Activated T-cell treated with anti-CD3 and anti-CD28 coated beads for 48 hours (primary cell): ENCODE measurements around the gene ATG2B.

ENCODE experiments used
- DNase-seq: peaks from one replicate; pipeline ENCODE4 v3.0.0-alpha.2; 2020; ENCODE audit warnings: low read depth

Gene ATG2B, protein sequence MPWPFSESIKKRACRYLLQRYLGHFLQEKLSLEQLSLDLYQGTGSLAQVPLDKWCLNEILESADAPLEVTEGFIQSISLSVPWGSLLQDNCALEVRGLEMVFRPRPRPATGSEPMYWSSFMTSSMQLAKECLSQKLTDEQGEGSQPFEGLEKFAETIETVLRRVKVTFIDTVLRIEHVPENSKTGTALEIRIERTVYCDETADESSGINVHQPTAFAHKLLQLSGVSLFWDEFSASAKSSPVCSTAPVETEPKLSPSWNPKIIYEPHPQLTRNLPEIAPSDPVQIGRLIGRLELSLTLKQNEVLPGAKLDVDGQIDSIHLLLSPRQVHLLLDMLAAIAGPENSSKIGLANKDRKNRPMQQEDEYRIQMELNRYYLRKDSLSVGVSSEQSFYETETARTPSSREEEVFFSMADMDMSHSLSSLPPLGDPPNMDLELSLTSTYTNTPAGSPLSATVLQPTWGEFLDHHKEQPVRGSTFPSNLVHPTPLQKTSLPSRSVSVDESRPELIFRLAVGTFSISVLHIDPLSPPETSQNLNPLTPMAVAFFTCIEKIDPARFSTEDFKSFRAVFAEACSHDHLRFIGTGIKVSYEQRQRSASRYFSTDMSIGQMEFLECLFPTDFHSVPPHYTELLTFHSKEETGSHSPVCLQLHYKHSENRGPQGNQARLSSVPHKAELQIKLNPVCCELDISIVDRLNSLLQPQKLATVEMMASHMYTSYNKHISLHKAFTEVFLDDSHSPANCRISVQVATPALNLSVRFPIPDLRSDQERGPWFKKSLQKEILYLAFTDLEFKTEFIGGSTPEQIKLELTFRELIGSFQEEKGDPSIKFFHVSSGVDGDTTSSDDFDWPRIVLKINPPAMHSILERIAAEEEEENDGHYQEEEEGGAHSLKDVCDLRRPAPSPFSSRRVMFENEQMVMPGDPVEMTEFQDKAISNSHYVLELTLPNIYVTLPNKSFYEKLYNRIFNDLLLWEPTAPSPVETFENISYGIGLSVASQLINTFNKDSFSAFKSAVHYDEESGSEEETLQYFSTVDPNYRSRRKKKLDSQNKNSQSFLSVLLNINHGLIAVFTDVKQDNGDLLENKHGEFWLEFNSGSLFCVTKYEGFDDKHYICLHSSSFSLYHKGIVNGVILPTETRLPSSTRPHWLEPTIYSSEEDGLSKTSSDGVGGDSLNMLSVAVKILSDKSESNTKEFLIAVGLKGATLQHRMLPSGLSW (N-terminal part only)

DNA sequence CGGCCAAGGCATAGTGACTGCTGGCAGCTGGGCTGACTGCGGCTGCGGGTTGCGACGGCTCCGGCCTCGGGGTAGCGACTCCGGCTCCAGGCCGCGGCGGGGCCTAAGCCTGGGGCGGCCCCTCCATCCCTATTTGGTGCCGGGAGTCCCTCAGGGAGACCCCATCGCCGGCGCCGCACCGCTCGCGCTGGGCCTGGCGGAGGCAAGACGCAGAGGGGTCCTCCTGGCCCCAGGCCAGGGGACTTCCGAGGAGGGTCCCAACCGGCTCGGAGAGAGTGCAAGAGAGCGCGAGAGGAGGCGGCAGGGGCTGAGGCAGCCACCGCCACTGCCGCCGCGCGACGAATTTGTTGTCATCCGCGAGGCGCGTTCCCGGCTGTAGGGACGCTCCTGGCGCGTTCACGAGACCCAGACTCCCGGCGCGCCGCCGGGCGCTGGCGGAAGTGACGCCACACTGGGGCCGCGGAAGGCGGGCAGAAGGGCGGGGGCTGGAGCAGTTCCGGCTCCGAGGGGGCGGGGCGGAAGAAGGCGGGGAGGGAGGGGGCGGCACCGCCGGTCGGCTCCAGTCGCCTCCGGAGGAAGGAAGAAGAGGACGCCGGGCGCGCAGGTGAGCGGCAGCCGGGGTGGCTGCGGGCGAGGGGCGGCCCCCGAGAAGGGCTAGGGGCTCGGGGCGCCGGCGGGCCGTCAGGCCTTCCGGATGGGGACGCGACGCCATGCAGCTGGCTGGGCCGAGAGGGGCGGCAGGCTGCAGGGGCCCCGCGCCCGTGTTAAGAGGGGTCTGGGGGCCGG, at the start of gene ATG2B, which contains the start of gene GSKIP:
Gene ATG2B, minus strand, starts transcription at position 377 of the 786 bp plus-strand sequence. Its CDS starts 365 bp downstream, at position 12.
Gene GSKIP, plus strand, starts transcription at position 562 of the 786 bp plus-strand sequence. CDS start 18,722 bp downstream, outside the sequence.
- DNase-seq: peak; percentile 99

DNA sequence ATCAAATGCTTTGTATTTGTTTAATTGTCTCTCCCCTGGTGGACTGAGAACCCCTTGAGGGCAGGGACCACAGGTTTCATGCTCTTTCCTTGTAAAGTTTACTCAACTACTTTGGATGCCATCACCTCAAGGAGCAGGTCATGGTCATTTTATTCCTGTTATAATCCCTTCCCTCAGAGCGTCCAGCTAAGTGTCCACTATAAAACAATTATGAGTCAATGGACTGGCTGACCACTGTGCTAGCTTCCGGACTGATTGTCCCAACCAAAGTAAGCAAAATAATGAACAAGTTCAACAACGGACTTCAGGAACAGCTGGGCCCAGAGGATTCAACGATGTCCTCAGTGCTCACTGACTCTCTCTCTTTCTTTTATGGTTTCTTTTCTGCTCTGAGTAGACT, 47.0 kb upstream of the ATG2B start:
- DNase-seq: no peak

DNA sequence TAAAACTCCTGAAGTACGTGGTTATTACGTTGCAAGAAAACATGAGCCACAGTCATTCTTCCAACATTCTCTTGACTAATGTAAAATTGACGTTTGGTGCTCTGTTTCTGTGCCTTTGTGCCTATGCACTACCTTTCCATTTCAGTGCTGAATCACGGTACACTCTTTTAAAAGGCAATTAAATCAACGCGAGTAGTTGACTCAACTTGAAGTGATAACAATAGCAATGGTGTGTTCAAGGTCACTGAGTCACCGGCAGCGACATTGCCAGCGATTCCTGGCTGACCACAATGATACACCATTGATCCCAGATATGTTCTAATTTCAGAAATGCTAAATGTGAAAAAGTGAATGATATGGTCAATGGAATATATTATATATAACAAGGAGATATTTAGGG, 46.6 kb upstream of the ATG2B start:
- no peak for DNase-seq

DNA sequence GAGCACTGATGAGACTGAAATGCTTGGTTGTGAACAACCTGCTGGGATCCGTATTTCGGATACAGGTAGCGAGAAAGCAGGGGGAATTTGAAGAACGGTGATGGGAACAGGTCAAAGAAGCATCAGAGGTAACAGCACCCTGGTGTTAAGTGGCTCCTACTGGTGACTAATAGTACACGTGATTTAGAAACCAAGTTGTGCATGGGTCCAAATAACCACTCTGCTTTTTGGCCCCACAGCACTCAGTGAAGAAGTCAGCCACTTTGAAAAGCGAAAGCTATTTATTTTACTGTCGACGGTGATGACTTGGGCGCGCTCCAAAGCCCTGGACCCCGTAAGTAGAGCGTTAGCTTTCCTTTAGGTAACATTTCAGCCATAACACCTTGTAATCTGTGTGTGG, 45.5 kb upstream of the ATG2B start:
- DNase-seq: no peak

DNA sequence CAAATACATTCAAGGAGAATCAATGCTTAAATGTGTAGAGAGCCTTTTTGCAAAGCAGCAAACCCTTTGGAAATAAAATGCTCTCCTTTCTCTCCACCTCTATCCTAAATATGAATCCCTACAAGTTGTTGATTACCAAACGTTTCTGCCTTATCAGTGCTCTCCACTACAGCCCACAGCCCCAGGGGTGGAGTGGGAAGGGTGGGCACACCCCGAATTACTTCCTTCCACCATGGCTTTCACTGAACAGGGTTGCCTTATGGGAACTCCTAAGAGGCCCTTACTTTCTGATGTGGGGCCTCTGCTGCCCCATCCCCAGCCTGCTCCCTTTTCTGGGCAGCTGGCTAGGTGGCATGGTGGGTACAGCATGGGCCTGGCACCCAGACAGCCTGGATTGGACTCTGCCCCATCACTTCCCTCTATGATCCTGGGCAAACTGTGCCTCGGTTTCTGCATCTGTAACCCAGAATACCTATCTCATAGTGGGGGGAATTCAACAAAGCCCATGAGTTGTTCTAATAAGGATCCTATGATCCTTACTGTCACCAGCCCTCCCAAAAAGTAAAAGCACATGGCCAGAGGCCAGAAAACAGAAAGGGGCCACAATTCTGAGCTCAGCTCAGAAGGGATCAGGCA, 44.9 kb upstream of the ATG2B start:
- DNase-seq: no peak

DNA sequence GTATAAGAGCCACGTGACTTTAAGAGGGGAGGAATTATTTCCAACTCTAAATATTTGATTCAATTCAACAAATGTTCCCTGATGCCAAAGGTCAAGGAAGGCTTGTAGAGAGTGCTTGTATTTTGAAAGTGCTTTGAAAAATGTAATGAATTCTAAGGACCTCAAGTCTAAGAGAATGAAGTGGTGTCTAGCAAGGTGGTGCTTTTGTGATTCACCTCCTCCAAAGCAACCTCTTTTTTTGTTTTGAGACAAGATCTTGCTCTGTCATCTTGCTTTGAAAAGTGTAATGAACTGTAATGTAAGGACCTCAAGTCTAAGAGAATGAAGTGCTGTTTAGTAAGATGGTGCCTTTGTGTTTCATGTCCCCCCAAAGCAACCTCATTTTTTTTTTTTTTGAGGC, 42.5 kb upstream of the ATG2B start:
- DNase-seq: no peak

DNA sequence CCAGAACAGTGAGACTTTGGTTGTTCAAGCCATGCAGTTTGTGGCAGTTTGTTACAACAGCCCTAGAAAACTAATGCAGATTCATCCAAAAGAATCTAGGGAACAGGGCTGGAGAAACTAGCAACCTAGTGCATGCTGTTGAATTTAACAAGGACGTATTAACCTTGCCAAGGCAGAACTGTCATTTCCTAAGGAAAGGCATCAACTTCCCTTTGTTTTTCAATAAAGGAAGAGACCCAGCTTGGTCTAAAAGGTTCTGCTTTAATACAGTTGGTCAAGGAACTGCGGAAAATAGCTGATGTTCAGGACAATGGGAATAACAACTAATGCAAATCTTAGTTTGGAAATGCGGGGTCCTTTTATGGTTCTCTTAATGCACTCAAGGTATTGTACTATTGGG, 40.3 kb upstream of the ATG2B start:
- DNase-seq: no peak

DNA sequence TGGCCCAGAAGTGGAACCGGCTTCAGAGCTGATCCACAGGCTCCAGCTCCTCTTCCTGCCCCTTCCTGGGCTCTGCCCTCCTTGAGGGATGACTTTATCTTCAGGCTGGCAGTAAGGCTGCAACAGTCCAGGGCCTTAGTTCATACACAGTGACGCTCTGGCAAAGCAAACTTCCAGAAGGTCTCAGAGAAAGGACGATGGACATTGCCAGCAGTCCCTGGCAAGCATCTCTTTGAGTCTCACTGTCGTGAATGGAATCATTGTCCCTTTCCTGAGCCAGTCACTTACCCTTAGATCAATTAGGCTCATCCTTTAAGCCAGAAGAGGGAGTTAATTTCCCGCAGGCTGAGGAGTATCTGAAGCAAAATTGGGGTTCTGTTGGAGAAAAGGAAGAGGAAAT, 37.4 kb upstream of the ATG2B start:
- DNase-seq: no peak

DNA sequence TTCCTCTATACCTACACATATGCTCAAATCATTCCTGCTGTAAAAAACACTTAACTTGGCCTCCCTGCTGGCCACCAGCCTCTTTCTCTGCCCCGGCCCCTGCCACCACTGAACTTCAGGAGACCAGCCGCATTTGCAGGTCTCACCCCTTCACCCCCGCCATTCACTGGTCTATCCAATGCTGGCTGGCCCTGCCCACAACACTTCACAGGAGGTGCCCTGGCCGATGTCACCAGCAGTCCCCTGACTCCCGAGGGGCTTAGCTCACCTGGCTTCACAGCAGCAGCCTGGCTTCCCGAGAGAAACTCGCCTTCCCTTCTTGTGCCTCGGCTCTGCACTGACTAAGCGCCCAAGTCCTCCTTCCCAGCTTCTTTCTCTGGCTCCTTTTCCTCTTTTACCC, 36.3 kb upstream of the ATG2B start:
- DNase-seq: no peak

DNA sequence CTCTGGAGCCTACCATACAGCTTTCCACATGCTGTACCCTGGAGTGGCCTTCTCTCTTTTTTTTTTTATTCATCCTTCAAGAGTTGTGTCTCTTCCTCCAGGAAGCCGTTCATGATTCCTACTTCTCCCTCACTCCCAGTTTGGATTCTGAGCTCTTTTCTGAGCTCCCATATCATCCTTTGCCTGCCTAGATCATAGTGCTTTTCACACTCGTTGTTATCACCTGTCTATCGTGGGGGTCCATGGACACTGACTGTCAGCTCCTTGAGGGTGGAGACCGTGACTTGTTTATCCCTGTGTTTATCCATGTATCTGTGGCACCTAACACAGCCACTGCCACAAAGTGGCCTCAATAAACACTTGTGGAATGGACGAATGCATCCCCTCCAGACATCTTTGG, 35.8 kb upstream of the ATG2B start:
- no peak for DNase-seq

DNA sequence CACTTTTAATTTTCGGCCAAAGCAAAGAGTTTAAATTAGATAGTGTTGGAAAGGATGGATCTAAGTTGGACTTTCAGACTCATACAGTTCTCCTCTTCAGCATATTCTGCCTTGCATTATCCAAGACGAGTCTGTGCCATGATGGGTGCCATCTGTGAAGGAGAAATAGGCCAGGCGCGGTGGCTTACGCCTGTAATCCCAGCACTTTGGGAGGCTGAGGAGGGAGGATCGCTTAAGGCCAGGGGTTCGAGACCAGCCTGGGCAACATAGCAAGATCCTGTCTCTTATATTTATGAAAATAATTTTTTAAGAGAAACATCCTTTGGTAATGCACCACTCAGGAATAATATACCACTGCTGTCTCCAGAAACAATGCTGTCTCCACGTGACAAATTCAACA, 35.3 kb upstream of the ATG2B start:
- no peak for DNase-seq

DNA sequence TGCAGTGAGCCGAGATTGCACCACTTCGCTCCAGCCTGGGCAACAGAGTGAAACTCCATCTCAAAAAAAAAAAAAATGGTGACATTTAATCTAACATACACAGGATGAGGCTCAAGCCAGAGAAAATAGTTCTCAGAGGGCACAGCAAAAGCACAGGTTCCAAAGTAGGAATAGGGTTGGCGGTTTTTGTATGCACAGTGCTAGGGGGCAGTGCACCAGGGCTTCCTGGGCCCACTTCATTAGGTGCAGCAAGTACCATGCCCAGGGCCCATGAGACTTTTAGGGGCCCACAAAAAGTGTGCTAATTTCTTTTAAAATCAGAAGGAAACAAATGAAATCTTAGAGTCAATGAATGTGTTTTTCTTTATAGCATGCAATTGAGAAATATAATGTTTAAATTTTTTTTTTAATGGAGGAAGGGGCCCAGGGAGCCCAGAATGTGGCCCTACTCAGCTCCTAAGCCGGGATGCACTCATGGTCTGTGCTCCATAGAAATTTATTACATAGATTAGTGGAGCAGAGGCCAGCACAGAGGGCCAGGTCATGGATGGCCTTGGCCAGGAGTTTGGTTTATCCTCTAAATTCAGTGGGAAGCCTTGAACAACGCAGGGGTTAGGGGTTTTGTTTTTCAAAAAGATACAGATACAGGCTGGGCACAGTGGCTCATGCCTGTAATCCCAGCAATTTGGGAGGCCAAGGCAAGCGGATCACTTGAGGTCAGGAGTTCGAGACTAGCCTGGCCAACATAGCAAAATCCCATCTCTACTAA, 31.1 kb upstream of the ATG2B start:
- no peak for DNase-seq

DNA sequence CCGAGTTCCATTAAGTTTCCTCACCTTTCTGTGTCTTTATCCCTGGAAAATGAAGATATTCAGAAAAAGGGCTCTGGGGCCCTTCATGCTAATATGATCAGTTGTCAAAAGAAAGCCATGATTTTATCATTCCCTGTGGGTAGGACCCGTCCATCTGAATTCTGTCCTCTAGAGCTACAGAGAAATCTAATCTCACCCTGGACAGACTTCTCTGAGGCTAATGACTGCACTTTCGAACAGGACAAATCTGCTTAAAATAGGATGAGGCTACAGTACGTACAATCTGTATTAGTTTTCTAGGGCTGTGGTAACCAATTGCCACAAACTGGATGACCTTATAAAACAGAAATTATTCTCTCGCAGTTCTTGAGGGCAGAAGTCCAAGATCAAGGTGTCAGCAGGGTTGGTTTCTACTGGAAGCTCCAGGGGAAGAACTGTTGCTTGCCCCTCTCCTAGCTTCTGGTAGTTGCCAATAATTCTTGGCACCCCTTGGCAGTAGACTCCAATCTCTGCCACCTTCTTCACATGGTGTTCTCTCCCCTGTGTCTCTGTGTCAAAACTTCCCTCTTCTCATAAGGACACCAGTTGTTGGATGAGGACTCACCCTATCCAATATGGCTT, 30.0 kb upstream of the ATG2B start:
- DNase-seq: no peak

DNA sequence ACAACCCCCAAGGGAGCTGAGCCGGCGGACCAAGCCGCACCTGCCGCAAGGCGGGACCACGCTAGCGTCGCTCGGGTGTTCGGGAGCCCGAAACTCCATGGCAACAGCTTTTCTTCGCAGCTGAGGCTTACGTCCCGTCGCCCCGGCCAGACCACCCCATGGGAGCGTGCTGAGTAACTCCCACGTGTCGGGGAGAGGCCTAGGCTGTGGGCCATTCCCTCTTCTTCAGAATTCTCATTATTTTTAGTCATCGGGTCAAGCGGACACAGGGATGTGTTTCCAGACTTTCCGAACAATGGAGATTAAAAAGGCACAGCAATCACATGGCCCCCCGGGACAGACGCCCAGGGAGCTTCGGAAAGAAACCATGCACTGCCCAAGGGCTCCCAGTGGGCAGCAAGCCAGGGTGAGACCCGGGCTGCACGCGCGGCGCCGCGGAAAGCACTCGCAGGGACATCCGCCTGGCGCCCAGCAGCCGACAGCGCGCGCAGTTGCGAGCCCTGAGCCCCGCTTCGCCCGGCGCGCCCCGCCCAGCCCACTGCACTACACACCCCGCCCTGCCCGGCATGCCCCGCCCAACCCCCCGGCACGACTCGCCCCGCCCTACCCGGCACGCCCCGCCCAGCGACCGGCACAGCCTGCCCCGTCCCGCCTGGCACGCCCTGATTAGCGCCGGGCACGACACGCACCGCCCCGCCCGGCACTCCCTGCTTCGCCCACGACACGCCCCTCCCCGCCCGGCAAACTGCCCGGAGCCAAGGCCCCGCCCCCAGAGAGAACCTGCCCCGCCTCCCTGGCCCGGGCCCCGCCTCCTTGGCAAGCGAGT, 28.4 kb upstream of the ATG2B start:
- peak; percentile 100 for DNase-seq

DNA sequence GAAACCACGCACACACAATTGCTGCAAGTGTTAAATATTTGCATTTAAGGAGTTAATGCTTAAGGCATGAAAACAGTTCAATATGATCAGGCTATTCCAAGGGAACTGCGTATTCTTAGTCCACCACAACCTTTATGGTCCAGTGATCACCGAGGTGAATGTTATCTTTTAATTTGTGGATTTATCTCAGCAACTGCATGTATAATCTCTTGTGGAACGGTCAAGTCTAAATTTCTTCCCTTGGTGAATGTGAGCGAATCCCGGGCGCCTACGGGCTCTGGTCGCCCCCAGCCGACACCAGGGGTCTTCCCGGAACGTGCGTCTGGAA, 27.8 kb upstream of the ATG2B start:
- no peak for DNase-seq

DNA sequence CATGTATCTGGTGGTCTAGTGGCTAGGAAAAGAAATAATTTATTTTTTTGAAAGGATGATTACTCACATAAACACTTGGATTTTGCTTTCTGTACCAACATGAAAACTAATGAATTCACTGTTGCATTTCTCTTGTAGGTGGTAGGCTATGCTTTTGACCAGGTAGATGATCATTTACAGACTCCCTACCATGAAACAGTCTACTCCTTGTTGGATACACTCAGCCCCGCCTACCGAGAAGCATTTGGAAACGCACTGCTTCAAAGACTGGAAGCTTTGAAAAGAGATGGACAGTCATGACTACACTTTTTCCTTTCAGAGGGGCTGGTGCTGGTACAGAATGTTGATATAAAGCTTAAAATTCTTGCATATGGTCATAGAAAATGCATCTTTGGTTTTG, 22.2 kb upstream of the ATG2B start:
- no peak for DNase-seq

DNA sequence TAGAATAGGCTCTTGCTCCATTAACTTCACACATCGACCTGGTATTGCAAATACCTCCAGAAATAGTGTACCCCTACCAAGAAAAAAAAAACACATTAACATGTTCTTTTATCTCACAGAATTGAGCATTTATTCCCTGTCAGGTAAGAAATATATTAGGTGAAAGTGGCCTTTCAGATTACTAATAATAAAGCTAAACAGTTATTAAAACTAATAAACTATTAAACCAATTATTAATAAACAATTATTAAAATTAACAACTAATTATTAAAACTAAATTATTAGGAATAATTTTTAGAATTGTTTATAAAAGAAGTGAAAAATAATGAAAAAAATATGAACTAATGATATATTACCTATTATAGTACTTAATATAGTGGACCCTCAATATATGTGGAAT, 21.6 kb upstream of the ATG2B start:
- DNase-seq: no peak

DNA sequence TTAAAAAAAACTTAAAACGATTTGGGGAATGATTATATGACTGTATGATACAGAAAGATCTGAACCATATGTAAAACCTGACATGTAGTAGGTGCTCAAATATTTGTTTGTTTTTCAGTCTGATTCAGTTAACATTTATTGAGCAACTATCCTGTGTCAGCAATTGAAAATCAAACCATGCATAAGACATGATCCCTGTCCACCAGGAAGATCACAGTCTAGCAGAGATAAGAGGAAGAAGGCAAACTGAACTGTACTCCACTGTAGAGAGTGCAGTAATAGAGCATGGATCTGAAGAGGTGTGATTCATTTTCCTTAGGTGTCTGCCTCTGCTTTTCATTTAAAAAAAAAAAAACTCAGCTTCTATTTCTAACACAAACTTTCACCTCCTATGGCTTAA, 20.9 kb upstream of the ATG2B start:
- DNase-seq: no peak

DNA sequence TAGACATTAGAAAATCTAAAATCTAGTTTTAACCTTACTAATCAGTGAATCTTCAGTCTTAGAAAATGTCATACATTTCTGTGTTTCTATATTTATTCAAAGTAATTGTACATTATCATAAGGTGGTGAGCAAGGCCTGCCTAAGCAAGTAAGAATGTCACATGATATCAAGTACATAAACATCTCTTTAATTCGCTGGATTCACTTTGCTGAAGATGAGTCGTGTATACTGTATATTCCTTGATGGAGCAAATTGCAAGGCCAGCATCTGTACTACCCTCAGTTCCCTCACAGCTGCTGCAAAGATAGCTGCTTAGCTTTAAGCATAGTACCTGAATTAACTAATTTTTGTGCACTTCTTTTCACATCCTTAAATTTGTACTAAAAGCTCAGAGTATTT, 20.3 kb upstream of the ATG2B start:
- DNase-seq: no peak
